ENCODE measurements around the gene RABAC1.

RABAC1 gene

GRCh38 chr19:41988947-41989346 is 29.8 kb upstream of the RABAC1 start:
- no peak for DNase-seq

GRCh38 chr19:41987141-41987860 is 28.2 kb upstream of the RABAC1 start:
- DNase-seq = no peak

- no peak for DNase-seq
Observed at GRCh38 chr19:41984961-41985360, 25.8 kb upstream of the RABAC1 start.

- DNase-seq = no peak
Observed at GRCh38 chr19:41981724-41982123, 22.6 kb upstream of the RABAC1 start.

- DNase-seq = no peak
Observed at GRCh38 chr19:41978470-41978869, 19.3 kb upstream of the RABAC1 start.

- DNase-seq = no peak
Observed at GRCh38 chr19:41977916-41978315, 18.8 kb upstream of the RABAC1 start.

GRCh38 chr19:41974652-41975051 is 15.5 kb upstream of the RABAC1 start:
- no peak for DNase-seq

- DNase-seq = no peak
Observed at GRCh38 chr19:41971363-41971762, 12.2 kb upstream of the RABAC1 start.

GRCh38 chr19:41969772-41970458 is 10.8 kb upstream of the RABAC1 start:
- DNase-seq = no peak

GRCh38 chr19:41968751-41969595 is 9.9 kb upstream of the RABAC1 start:
- DNase-seq = no peak

GRCh38 chr19:41967054-41967783 is 8.1 kb upstream of the RABAC1 start:
- no peak for DNase-seq

- DNase-seq = no peak
Observed at GRCh38 chr19:41965106-41965505, 6.0 kb upstream of the RABAC1 start.

GRCh38 chr19:41960973-41961372 is 1.9 kb upstream of the RABAC1 start:
- DNase-seq = no peak

- no peak for DNase-seq
Observed at GRCh38 chr19:41958367-41959055, 610 bp downstream of the RABAC1 start.

GRCh38 chr19:41957838-41958366 is 1.2 kb downstream of the RABAC1 start:
- DNase-seq = no peak

- no peak for DNase-seq
Observed at GRCh38 chr19:41957161-41957837, 1.8 kb downstream of the RABAC1 start.

- no peak for DNase-seq
Observed at GRCh38 chr19:41956621-41957020, 2.5 kb downstream of the RABAC1 start.

GRCh38 chr19:41955521-41955920 is 3.6 kb downstream of the RABAC1 start:
- no peak for DNase-seq

GRCh38 chr19:41951686-41952172 is 7.4 kb downstream of the RABAC1 start:
- DNase-seq = no peak

GRCh38 chr19:41947091-41947490 is 12.0 kb downstream of the RABAC1 start:
- DNase-seq = no peak

- no peak for DNase-seq
Observed at GRCh38 chr19:41945135-41945766, 13.9 kb downstream of the RABAC1 start.
